ENCODE data around the gene KIDINS220. TPM values are rescaled to one million over a fixed set of nuclear protein-coding genes. Genes with fewer than 3 reads are reported as not detected.

The KIDINS220 gene
- total RNA-seq, 1 experiment from 2014 or later, result 12.4 TPM

- no peak for DNase-seq (ENCODE audit: low spot score)
Observed at GRCh38 chr2:8851811-8852560, 14.6 kb upstream of the KIDINS220 start.

GRCh38 chr2:8850845-8851487 is 13.6 kb upstream of the KIDINS220 start:
- no peak for DNase-seq (ENCODE audit: low spot score)

GRCh38 chr2:8849327-8849726 is 11.9 kb upstream of the KIDINS220 start:
- peak; percentile 5 for DNase-seq (ENCODE audit: low spot score)

GRCh38 chr2:8848328-8849100 is 11.1 kb upstream of the KIDINS220 start:
- no peak for DNase-seq (ENCODE audit: low spot score)

- no peak for DNase-seq (ENCODE audit: low spot score)
Observed at GRCh38 chr2:8847400-8847799, 10.0 kb upstream of the KIDINS220 start.

- DNase-seq (ENCODE audit: low spot score), result no peak
Observed at GRCh38 chr2:8841932-8842331, 4.5 kb upstream of the KIDINS220 start.

GRCh38 chr2:8840475-8841091 is 3.2 kb upstream of the KIDINS220 start:
- DNase-seq (ENCODE audit: low spot score), result no peak

GRCh38 chr2:8839189-8839965 is 2.0 kb upstream of the KIDINS220 start:
- DNase-seq (ENCODE audit: low spot score), result no peak

- no peak for DNase-seq (ENCODE audit: low spot score)
Observed at GRCh38 chr2:8837795-8838140, 355 bp upstream of the KIDINS220 start.

- no peak for DNase-seq (ENCODE audit: low spot score)
Observed at GRCh38 chr2:8835279-8835678, 2.1 kb downstream of the KIDINS220 start.

- DNase-seq (ENCODE audit: low spot score), result no peak
Observed at GRCh38 chr2:8833853-8834252, 3.6 kb downstream of the KIDINS220 start.

GRCh38 chr2:8831516-8831915 is 5.9 kb downstream of the KIDINS220 start:
- DNase-seq (ENCODE audit: low spot score), result no peak

- DNase-seq (ENCODE audit: low spot score), result no peak
Observed at GRCh38 chr2:8827729-8828128, 9.7 kb downstream of the KIDINS220 start.

DNA sequence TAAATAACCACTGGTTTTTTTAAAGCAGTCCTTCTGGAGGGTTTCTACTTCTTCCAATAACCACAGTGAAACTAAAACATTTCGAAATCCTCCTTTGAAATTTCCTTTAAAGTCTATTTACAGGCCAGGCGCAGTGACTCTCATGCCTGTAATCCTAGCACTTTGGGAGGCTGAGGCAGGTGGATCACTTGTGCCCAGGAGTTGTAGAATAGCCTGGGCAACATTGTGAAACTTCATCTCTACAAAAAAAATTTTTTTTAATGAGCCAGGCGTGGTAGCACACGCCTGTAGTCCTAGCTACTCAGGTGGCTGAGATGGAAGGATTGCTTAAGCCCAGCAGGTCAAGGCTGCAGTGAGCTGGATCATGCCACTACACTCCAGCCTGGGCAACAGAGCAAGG is 15.2 kb downstream of the KIDINS220 start:
- no peak for DNase-seq (ENCODE audit: low spot score)

DNA sequence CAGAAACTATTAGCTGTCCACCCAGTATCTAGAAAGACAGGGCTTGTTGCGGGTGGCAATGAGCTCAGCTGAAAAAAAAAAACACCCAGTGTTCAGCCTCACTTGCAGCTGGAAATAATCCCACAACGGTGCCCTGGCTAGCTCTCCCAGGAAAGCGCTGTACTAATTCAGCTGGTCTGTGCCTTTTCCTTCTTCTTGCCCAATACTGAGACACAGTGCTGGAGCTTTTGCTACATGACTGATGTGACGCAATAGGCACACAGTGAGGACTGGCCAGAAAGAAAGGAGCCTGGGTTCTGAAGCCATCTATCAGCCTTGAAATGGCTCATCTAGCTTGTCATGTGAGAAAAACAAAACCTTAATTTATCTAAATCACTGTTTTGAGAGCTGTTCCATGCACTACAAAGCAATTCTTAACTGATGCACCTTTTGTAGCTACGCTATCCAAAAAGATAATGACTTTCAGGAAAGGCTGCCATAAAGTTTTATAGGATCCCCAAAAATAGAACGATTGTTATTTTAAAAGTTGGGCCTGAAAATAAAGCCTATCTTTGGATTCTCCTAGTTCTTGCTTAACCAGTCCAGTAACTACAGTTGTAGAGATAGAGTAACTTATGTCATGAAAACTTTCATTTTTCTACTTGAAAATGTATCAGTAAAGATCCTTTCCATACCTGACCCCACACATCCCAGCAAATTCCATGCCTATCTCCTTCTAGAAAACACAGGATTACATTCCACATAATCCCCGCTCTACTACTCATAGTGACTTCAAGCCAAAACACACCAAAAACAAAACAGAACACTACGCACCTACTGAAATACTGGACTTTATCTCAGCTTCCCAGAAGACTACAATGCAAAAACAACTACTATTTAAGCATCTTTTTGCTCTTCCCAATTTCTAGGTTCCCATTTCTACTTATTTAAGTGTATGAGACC is 15.9 kb downstream of the KIDINS220 start:
- DNase-seq (ENCODE audit: low spot score), result no peak

DNA sequence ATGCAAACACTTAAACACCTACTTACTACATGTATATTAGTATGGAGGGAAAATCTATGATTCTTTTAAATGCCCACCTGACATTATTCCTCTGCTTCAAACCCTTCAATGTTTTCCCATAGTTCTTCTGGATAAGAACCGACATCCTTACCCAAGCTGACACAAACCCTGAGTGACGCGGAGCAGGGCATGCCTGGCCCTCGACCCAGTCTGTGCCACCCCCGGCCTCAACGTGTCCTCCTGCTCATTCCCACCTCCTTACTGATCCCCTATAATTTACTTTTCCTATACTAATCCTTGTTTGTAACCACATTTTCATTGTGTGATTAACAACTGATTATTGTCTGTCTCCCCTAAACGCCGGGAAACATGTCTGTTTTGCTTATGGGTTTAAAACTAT is 17.5 kb downstream of the KIDINS220 start:
- no peak for DNase-seq (ENCODE audit: low spot score)

GRCh38 chr2:8819194-8819593 is 18.2 kb downstream of the KIDINS220 start:
- no peak for DNase-seq (ENCODE audit: low spot score)

- no peak for DNase-seq (ENCODE audit: low spot score)
Observed at GRCh38 chr2:8817221-8817620, 20.2 kb downstream of the KIDINS220 start.

DNA sequence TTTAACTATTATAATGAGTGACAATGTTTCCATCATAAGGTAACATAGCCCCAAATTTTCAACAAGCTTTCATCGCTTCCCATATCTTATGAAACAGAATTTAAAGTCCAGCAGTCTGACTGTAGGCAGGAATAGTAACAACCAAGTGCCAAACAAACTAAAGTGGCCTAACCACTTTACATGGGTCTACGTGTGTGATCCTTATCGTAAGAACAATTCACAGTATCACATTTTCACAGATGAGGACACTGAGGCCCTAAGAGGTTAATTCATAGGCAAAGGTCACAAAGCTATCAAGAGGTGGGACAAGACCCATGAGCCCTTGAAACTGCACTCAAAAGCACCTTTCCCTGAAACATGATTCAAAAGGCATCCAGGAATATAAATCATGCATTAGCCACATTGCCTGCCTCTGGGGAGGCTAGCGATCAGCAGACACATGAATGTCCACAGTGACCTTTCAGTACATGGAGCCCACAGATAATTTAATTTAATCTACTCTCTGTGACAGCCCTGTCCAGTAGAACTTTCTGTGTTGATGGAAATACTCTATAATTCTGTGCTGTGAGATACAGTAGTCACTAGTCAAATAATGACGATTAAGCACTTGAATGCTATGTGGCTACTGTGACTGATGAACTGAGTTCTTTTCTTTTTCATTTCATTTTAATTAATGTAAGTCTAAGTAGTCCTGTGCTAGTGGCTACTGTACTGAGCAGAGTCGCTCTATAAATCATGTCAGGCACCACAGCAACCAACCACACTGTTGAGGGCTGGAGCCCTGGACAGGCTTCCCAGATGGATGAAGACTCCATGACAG is 30.3 kb downstream of the KIDINS220 start:
- no peak for DNase-seq (ENCODE audit: low spot score)

Data from H4 (cell line).